IPS DF 19.7 (cell line): ENCODE data around the gene ITFG1.
"Not testable (repeated sequence)": the region's sequence is repeated elsewhere in the genome, so short reads cannot be mapped to it uniquely, and the experiment has no call there.

ENCODE experiments used
- DNase-seq: peaks from one replicate; pipeline ENCODE4 v3.0.0-alpha.2; 2013; ENCODE audit warnings: low read depth, low spot score

The ITFG1 gene

GRCh38 chr16:47416869-47417268 lies 44.0 kb downstream of the ITFG1 start:
- no peak for DNase-seq

- no peak for DNase-seq
These were observed 47.8 kb downstream of the ITFG1 start for GRCh38 chr16:47413041-47413440.

- DNase-seq = no peak
These were observed 52.4 kb downstream of the ITFG1 start for GRCh38 chr16:47408491-47408890.

GRCh38 chr16:47395733-47396498 lies 64.9 kb downstream of the ITFG1 start:
- DNase-seq = no peak

- no peak for DNase-seq
These were observed 68.8 kb downstream of the ITFG1 start for GRCh38 chr16:47392081-47392480.

- no peak for DNase-seq
These were observed 72.2 kb downstream of the ITFG1 start for GRCh38 chr16:47388705-47389104.

- no peak for DNase-seq
These were observed 73.7 kb downstream of the ITFG1 start for GRCh38 chr16:47387026-47387734.

- no peak for DNase-seq
These were observed 74.6 kb downstream of the ITFG1 start for GRCh38 chr16:47386201-47386718.

GRCh38 chr16:47382362-47382761 lies 78.5 kb downstream of the ITFG1 start:
- DNase-seq = no peak

- DNase-seq = no peak
These were observed 83.7 kb downstream of the ITFG1 start for GRCh38 chr16:47377154-47377553.

- DNase-seq = no peak
These were observed 85.4 kb downstream of the ITFG1 start for GRCh38 chr16:47375423-47375822.

GRCh38 chr16:47374629-47375028 lies 86.2 kb downstream of the ITFG1 start:
- no peak for DNase-seq

- DNase-seq = no peak
These were observed 89.4 kb downstream of the ITFG1 start for GRCh38 chr16:47371271-47372014.

GRCh38 chr16:47370536-47370935 lies 90.3 kb downstream of the ITFG1 start:
- DNase-seq = no peak

GRCh38 chr16:47366228-47366627 lies 94.6 kb downstream of the ITFG1 start:
- DNase-seq = no peak

- DNase-seq = no peak
These were observed 97.1 kb downstream of the ITFG1 start for GRCh38 chr16:47363761-47364160.

GRCh38 chr16:47359478-47359877 lies 101.4 kb downstream of the ITFG1 start:
- DNase-seq = no peak

GRCh38 chr16:47358816-47359215 lies 102.0 kb downstream of the ITFG1 start:
- DNase-seq = no peak

GRCh38 chr16:47349029-47349428 lies 111.8 kb downstream of the ITFG1 start:
- not testable (repeated sequence) for DNase-seq

- DNase-seq = not testable (repeated sequence)
These were observed 113.7 kb downstream of the ITFG1 start for GRCh38 chr16:47347021-47347696.

- no peak for DNase-seq
These were observed 118.8 kb downstream of the ITFG1 start for GRCh38 chr16:47342055-47342454.

GRCh38 chr16:47330562-47330961 lies 130.3 kb downstream of the ITFG1 start:
- DNase-seq = not testable (repeated sequence)
